Ectodermal cell (in vitro differentiated cells): Measurements from ENCODE around the gene NPIPB5. TPM values are rescaled to one million over a fixed set of nuclear protein-coding genes. Genes with fewer than 3 reads are reported as not detected.
"Not testable (repeated sequence)": the region's sequence is repeated elsewhere in the genome, so short reads cannot be mapped to it uniquely, and the experiment has no call there.

Experiments used
- H3K27ac ChIP-seq: 2 replicates; pipeline ENCODE4 v1.7.0; 2013; ENCODE audit warnings: mild to moderate bottlenecking, low read depth, low read length; ENCODE audit not compliant: insufficient read depth, poor library complexity, severe bottlenecking
- H3K27me3 ChIP-seq: 2 replicates; pipeline ENCODE4 v1.7.0; 2013; ENCODE audit warnings: mild to moderate bottlenecking, low read length; ENCODE audit not compliant: insufficient read depth, control insufficient read depth, poor library complexity, severe bottlenecking
- H3K36me3 ChIP-seq: one replicate; pipeline ENCODE4 v1.7.0; 2013; ENCODE audit warnings: low read length; ENCODE audit not compliant: control insufficient read depth, insufficient read depth
- H3K4me1 ChIP-seq: one replicate; pipeline ENCODE4 v1.7.0; 2013; ENCODE audit warnings: low read length; ENCODE audit not compliant: control insufficient read depth, insufficient read depth
- H3K4me3 ChIP-seq: 2 replicates; pipeline ENCODE4 v1.7.0; 2013; ENCODE audit warnings: low read depth, low read length, control low read depth; ENCODE audit not compliant: insufficient read depth
- H3K9me3 ChIP-seq: 2 replicates; pipeline ENCODE4 v1.7.0; 2013; ENCODE audit warnings: mild to moderate bottlenecking, low read length, moderate library complexity; ENCODE audit not compliant: control insufficient read depth
- WGBS, 2 experiments: methylation state at CpG; one replicate each; pipeline ENCODE4 v1.1.7; 2013; ENCODE audit warnings: missing lambda C conversion rate in 2 of 2; 5-methylcytosine and 5-hydroxymethylcytosine counted together
- polyA plus RNA-seq, 4 experiments: library from polyadenylated mRNA; stranded (reverse); fragments of 50-300 nt; gene quantifications; one replicate each; pipeline ENCODE4 v1.2.3, GENCODE V29; 2013

Gene NPIPB5
- 91.4 TPM for polyA plus RNA-seq (2013, experiment 1 of 4)
- polyA plus RNA-seq (2013, experiment 2 of 4), result 93.5 TPM
- 51.4 TPM for polyA plus RNA-seq (2013, experiment 3 of 4)
- 61.8 TPM for polyA plus RNA-seq (2013, experiment 4 of 4)

- not testable (repeated sequence) for H3K4me3 ChIP-seq, H3K4me1 ChIP-seq, H3K9me3 ChIP-seq, H3K36me3 ChIP-seq, H3K27me3 ChIP-seq, H3K27ac ChIP-seq
- no CpG with 5 or more reads among the region's 4 CpGs for WGBS, 2 experiments
These were observed at the start of gene NPIPB5 for GRCh38 chr16:22510591-22510990. Gene NPIPB5 (plus strand): TSS chr16:22510891. CDS start chr16:22513802, 2,911 bp downstream.

- WGBS, 2 experiments, result 100% methylated on average over 2 of the region's 6 CpGs; no CpG with 5 or more reads in 1 of the 2 experiments
- H3K27ac ChIP-seq, H3K4me3 ChIP-seq, H3K4me1 ChIP-seq, H3K27me3 ChIP-seq, H3K9me3 ChIP-seq, H3K36me3 ChIP-seq: not testable (repeated sequence)
These were observed 41.8 kb upstream of the NPIPB5 start for GRCh38 chr16:22468846-22469245.

- H3K9me3 ChIP-seq, H3K4me3 ChIP-seq, H3K27ac ChIP-seq, H3K36me3 ChIP-seq, H3K27me3 ChIP-seq, H3K4me1 ChIP-seq: not testable (repeated sequence)
- 75 to 78% methylated on average over 4 of the region's 4 CpGs for whole genome bisulfite sequencing, 2 experiments
These were observed 27.3 kb downstream of the NPIPB5 start for GRCh38 chr16:22537996-22538395.

- H3K36me3 ChIP-seq, H3K9me3 ChIP-seq, H3K27me3 ChIP-seq, H3K27ac ChIP-seq, H3K4me1 ChIP-seq, H3K4me3 ChIP-seq: not testable (repeated sequence)
- WGBS, 2 experiments, result 64 to 100% methylated on average over 1 of the region's 2 CpGs
These were observed 34.1 kb downstream of the NPIPB5 start for GRCh38 chr16:22544809-22545208.

- not testable (repeated sequence) for H3K9me3 ChIP-seq, H3K4me3 ChIP-seq, H3K27ac ChIP-seq, H3K27me3 ChIP-seq, H3K4me1 ChIP-seq, H3K36me3 ChIP-seq
- WGBS, 2 experiments, result 92 to 98% methylated on average over 2 of the region's 2 CpGs
These were observed 35.9 kb downstream of the NPIPB5 start for GRCh38 chr16:22546630-22547029.

- not testable (repeated sequence) for H3K4me1 ChIP-seq, H3K9me3 ChIP-seq, H3K27me3 ChIP-seq, H3K36me3 ChIP-seq, H3K4me3 ChIP-seq, H3K27ac ChIP-seq
- WGBS, 2 experiments, result 91 to 97% methylated on average over 2 of the region's 2 CpGs
These were observed 36.6 kb downstream of the NPIPB5 start for GRCh38 chr16:22547170-22547765.

GRCh38 chr16:22549853-22550252, 39.2 kb downstream of the NPIPB5 start:
- H3K27me3 ChIP-seq, H3K4me1 ChIP-seq, H3K4me3 ChIP-seq, H3K9me3 ChIP-seq, H3K27ac ChIP-seq, H3K36me3 ChIP-seq: not testable (repeated sequence)
- WGBS, 2 experiments, result 92 to 97% methylated on average over 2 of the region's 6 CpGs

- H3K36me3 ChIP-seq, H3K4me3 ChIP-seq, H3K9me3 ChIP-seq, H3K27ac ChIP-seq, H3K27me3 ChIP-seq, H3K4me1 ChIP-seq: not testable (repeated sequence)
- 91 to 92% methylated on average over 3 to 4 of the region's 10 CpGs for WGBS, 2 experiments
These were observed 40.5 kb downstream of the NPIPB5 start for GRCh38 chr16:22551143-22551542.

- H3K27ac ChIP-seq, H3K4me3 ChIP-seq, H3K27me3 ChIP-seq, H3K36me3 ChIP-seq, H3K4me1 ChIP-seq, H3K9me3 ChIP-seq: not testable (repeated sequence)
- 91 to 92% methylated on average over 5 of the region's 5 CpGs for WGBS, 2 experiments
These were observed 41.0 kb downstream of the NPIPB5 start for GRCh38 chr16:22551651-22552050.

- not testable (repeated sequence) for H3K9me3 ChIP-seq, H3K4me1 ChIP-seq
- WGBS, 2 experiments, result no CpG with 5 or more reads among the region's 7 CpGs
These were observed 46.1 kb downstream of the NPIPB5 start for GRCh38 chr16:22556759-22557158.

More at GRCh38 chr16:22556759-22557158, 46.1 kb downstream of the NPIPB5 start:
- not testable (repeated sequence) for H3K27ac ChIP-seq, H3K4me3 ChIP-seq, H3K36me3 ChIP-seq, H3K27me3 ChIP-seq
